Stimulated activated naive CD8-positive, alpha-beta T cell treated with anti-CD3 and anti-CD28 coated beads, Interleukin-15, Interleukin-2, amounts not matched to agents 100 ng/mL and 50 ng/mL, for 24 hours (primary cell): Measurements from ENCODE around the gene KDM4B.

Experiments used
- H3K27ac Mint-ChIP-seq: one replicate; pipeline ENCODE4 v1.8.0; 2021; ENCODE audit warnings: mild to moderate bottlenecking, mixed read lengths
- H3K27me3 Mint-ChIP-seq: one replicate; pipeline ENCODE4 v1.8.0; 2021; ENCODE audit warnings: mixed read lengths
- H3K36me3 Mint-ChIP-seq: one replicate; pipeline ENCODE4 v1.8.0; 2021; ENCODE audit warnings: low read depth, mixed read lengths
- H3K4me1 Mint-ChIP-seq: one replicate; pipeline ENCODE4 v1.8.0; 2021; ENCODE audit warnings: low read depth, mixed read lengths
- H3K4me3 Mint-ChIP-seq: one replicate; pipeline ENCODE4 v1.8.0; 2021; ENCODE audit warnings: mild to moderate bottlenecking, mixed read lengths
- H3K9me3 Mint-ChIP-seq: one replicate; pipeline ENCODE4 v1.8.0; 2021; ENCODE audit warnings: mixed read lengths

Gene KDM4B

DNA sequence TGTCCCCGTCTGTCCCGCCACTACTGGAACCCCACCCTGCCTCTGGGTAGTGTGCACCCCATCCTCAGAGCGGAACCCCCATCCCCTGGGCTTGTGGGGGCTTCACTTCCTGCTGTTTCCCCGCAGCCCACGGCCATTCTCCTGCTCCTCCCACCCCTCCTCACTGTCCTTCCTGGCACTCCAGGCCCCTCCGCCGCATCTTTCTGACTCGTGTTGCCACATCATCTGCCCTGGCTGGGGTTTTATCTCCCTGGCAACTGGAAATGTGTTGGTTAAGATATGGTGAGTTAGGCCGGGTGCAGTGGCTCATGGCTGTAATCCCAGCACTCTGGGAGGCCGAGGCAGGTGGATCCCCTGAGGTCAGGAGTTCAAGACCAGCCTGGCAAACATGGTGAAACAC, 37.3 kb downstream of the KDM4B start:
- Mint-ChIP-seq H3K9me3 (peaks cover 4% of the 10 kb centered on the region), H3K27ac (no peak overlapping the region), H3K36me3 (peaks cover 9% of the 10 kb centered on the region), H3K4me3 (no peak overlapping the region), H3K27me3 (no peaks in the 10 kb centered on the region), H3K4me1 (peaks cover 4% of the 10 kb centered on the region)

DNA sequence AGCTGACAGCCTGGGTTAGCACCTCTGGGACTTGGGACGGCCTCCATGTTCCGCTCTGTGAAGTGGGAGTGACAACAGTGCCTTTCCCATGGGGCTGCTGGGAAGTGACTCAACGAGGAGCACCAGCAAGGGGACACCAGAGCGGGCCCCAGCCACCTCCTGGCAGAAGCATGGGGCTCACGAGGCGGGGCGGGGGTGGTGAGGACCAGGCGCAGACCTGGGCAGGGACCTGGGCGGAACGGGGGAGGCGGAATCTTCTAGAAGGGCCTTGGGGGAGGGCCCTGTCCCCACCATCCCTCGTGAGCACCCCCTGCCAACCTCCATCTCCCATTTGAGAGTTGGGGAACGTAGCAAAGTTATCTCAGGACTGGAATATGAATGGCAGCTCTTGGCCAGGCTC, 37.9 kb downstream of the KDM4B start:
- Mint-ChIP-seq H3K27me3 (no peaks in the 10 kb centered on the region), H3K4me1 (peaks cover 4% of the 10 kb centered on the region), H3K9me3 (peaks cover 4% of the 10 kb centered on the region), H3K4me3 (no peak overlapping the region), H3K27ac (no peak overlapping the region), H3K36me3 (peaks cover 9% of the 10 kb centered on the region)

DNA sequence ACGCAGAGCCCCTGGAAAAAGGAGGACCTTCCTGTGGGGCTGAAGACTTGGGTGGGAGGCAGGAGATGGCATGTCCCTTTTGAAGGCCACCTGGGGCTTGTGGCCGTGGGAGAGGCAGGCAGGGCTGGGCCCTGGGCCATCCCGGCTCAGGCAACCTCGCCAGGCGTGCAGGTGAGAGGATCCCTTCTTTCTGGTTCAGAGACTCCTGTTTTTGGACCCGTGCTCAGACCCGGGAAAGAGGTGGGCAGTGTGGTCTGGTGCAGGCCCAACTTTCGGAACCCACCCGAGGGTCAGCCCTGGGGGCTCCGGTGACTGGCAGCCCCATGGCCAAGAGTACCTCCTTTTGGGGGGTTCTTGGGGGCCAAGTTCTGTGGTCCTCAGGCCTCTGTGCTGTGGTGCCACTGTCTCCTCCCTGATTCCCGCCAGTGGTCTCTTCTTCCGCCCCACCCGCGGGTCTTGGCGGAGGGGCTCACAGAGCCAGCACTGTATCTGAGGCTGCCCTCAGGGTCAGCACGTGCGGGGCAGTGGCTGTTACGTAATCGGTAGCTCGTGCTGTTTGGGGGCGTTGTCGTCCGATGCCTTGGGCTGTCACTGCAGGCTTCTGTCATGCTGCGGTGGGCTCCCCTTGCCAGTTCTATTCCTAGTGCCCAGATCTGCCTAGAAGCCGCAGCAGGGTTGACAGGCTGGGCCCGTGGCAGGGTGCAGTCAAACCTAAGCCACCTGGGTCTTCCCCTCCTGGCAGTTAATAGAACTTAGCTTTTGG, 42.7 kb downstream of the KDM4B start:
- Mint-ChIP-seq H3K9me3 (peaks cover 4% of the 10 kb centered on the region), H3K4me3 (no peak overlapping the region), H3K27ac (no peak overlapping the region), H3K27me3 (no peaks in the 10 kb centered on the region), H3K4me1 (no peaks in the 10 kb centered on the region), H3K36me3 (peaks cover 9% of the 10 kb centered on the region)

DNA sequence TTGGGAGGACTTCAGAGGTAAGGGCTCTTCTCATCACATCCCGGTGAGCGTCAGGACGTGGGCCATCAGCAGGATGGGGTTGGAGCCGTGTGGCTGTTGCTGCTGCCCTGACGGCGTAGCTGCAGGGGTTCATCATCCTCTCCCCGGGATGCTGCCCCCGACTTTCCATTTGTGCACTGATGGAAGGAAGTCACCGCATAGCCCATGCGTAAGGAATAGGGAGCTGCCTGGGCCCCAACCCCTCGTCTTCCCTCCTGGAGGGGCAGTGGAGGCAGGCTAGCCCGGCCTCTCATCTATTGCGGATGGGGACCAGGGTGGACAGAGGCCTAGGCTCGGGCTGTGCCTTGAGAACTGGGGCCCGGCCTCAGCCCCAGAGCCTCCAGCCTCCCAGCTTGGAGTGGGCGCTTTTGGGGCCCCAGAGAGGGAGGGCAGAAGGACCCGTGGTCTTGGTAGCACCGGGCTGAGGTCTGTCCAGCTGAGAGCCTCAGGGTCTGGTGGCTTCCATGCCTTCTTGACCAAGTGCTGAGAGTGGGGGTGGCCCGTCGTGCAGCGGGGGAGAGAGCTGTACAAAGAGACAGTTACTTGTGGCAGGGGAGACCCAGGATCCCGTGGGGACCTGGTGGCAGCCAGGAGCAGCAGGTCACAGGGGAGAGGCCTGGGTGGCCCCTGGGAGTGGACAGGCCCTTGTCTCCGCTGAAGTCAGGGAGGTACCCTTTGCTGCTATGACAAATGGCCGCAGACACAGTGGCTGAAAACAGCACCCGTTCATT, 44.0 kb downstream of the KDM4B start:
- Mint-ChIP-seq H3K27ac (no peak overlapping the region), H3K4me1 (no peaks in the 10 kb centered on the region), H3K27me3 (no peaks in the 10 kb centered on the region), H3K9me3 (no peaks in the 10 kb centered on the region), H3K36me3 (no peaks in the 10 kb centered on the region), H3K4me3 (no peak overlapping the region)

DNA sequence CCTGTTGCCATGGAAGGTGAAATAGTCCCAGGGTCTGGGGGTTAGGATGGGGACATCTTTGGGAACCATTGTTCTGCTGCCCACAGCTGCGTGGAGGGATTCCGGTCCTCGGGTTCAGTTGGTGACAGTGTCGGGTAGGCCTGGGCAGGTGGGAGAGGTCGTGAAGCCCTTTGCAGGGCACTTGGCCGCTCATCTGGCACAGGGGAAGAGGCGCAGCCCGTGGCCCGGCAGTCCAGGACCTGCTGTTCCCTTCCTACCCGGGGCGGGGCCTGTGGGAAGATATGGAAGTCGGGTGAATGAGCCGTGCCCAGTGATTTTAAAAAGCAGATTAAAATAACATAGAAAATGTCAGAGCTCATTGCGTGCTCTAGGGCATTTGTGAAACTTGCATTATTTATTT, 44.8 kb downstream of the KDM4B start:
- H3K4me3 Mint-ChIP-seq = no peak overlapping the region
- H3K36me3 Mint-ChIP-seq = no peaks in the 10 kb centered on the region
- H3K27ac Mint-ChIP-seq = no peak overlapping the region
- no peaks in the 10 kb centered on the region for H3K27me3 Mint-ChIP-seq
- H3K9me3 Mint-ChIP-seq = no peaks in the 10 kb centered on the region
- H3K4me1 Mint-ChIP-seq = no peaks in the 10 kb centered on the region

DNA sequence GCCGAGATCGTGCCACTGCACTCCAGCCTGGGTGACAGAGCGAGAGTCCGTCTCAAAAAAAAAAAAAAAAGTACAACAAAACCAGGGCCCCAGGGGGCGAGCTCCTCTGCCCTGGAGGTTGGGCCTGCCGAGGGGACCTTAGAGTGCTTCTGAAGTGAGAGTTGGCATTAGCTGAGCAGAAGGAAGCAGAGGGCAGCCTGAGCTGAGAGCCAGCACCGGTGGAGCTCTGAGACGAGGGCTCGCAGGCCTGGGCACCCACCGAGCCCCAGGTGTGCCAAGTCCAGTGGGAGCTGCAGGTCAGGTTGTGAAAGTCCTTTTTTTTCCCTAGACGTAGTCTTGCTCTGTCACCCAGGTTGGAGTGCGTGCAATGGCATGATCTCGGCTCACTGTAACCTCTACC, 46.0 kb downstream of the KDM4B start:
- H3K4me1 Mint-ChIP-seq = no peaks in the 10 kb centered on the region
- no peak overlapping the region for H3K27ac Mint-ChIP-seq
- no peaks in the 10 kb centered on the region for H3K9me3 Mint-ChIP-seq
- H3K27me3 Mint-ChIP-seq = no peaks in the 10 kb centered on the region
- H3K4me3 Mint-ChIP-seq = no peak overlapping the region
- H3K36me3 Mint-ChIP-seq = no peaks in the 10 kb centered on the region

DNA sequence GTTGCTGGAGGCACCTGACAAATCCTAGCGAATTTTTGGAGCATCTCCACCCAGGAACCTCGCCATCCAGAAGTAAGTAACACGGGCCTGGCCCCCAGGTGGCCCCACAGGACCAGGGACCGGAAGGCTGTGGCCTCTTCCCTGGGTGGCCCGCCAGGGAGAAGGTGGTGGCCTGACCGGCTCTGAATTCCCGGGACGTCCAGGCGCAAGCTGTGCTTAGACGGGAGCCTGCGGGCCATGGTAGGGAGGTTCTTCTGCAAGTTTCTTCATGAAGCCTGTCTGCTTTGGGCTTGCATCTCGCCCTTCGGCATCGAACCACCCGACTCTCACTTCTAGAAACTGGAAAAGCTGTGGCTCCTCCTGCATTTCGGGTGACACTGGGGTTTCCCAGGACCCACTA, 47.4 kb downstream of the KDM4B start:
- Mint-ChIP-seq H3K27ac (no peak overlapping the region), H3K4me1 (no peaks in the 10 kb centered on the region), H3K27me3 (no peaks in the 10 kb centered on the region), H3K9me3 (no peaks in the 10 kb centered on the region), H3K36me3 (peaks cover 3% of the 10 kb centered on the region), H3K4me3 (no peak overlapping the region)

DNA sequence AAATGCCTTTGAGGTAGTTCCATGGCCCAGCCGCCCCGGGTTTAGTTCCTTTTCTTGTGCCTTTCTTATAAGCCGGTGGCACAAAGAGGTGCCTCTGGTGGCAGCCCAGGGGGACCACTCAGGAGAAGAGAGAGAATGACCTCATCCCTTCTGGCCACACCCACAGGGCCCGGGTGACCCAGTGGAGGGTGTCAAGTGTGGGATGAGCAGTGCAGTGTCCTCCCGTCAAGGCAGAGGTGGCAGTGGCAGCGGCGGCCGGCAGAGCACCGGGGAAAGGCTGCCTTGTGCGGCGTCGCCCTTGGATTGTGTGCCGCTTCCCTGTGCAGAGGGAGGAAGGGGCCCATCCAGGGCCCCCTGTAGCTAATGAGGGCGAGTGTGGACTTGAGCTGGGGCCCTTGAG, 47.9 kb downstream of the KDM4B start:
- Mint-ChIP-seq H3K9me3 (no peaks in the 10 kb centered on the region), H3K4me3 (no peak overlapping the region), H3K4me1 (no peaks in the 10 kb centered on the region), H3K36me3 (peaks cover 3% of the 10 kb centered on the region), H3K27ac (no peak overlapping the region), H3K27me3 (no peaks in the 10 kb centered on the region)

DNA sequence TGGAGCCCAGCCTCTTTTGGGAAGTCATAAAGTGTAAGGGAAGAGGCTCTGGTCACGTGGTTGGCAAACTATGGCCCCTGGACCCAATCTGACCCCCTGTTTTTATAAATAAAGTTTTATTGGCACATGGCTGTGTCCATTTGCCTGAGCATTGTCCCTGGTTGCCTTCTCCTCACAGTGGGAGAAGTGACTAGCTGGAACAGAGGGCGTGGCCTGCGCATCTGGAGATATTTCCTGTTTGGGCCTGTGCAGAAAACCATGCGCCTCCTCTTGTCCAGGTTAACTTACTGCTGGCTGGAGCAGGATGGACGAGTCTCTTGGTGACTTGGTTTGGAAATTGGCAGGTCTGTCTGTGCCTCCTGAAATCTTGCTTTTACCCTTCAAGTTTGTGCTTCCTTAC, 48.3 kb downstream of the KDM4B start:
- Mint-ChIP-seq H3K27me3 (no peaks in the 10 kb centered on the region), H3K4me3 (no peak overlapping the region), H3K4me1 (no peaks in the 10 kb centered on the region)

DNA sequence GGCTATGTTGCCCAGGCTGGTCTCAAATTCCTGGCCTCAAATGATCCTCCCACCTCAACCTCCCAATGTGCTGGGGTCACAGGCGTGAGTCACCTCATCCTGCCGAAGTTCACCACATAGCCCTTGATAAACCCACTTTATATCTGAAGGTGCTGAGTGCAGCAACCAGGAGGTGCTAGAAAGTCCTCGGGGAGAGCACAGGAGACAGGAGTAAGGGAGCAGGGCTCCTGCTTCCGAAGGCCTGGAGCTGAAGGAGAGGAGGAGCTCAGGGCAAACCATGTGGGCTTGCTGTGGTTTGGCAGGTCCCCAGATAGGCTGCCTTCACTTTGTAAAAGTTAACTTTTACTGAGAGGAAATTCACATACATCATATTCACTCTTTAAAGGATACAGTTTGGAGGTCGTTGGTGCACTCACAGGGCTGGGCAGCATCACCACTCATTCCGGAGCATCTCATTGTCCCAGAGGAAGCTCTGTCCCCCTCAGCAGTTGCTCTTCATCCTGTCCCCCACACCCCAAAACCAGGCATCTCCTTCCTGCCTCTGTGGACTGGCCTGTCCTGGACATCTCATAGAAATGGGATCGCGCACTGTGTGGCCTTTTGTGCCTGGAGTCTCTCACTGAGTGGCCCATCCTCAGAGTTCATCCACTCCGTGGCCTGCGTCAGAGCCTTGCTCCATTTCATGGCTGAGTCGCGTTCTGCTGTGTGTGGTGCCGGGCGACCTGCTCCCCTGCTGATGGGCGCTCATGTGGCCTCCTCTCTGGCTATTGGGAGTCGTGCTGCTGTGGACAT, 49.5 kb downstream of the KDM4B start:
- no peaks in the 10 kb centered on the region for H3K9me3 Mint-ChIP-seq
- H3K4me1 Mint-ChIP-seq = no peaks in the 10 kb centered on the region
- H3K27me3 Mint-ChIP-seq = no peaks in the 10 kb centered on the region
- peaks cover 3% of the 10 kb centered on the region for H3K36me3 Mint-ChIP-seq
- H3K4me3 Mint-ChIP-seq = no peak overlapping the region
- H3K27ac Mint-ChIP-seq = no peak overlapping the region

More for the DNA sequence above, 48.3 kb downstream of the KDM4B start:
- Mint-ChIP-seq H3K9me3 (no peaks in the 10 kb centered on the region), H3K27ac (no peak overlapping the region), H3K36me3 (peaks cover 3% of the 10 kb centered on the region)

DNA sequence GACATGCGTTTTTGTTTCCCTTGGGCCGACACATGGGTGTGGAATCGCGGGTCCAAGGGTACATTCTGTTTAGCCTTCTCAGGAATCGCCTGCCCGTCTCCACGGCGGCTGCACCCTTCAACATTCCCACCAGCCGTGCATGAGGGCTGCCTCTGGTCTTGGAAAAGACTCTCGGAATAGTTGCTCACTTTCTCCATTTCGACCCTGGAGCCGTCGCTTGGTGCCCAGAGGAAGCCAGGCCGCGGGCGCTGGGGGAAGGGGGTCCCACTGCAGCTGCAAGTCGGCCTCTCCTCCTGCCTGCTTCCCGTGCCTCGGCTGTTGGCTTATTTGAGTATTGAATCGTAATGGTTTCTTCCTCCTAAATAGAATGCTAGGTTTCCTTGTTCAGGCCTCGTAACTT, 51.5 kb downstream of the KDM4B start:
- Mint-ChIP-seq H3K9me3 (no peaks in the 10 kb centered on the region), H3K27ac (no peak overlapping the region), H3K27me3 (no peaks in the 10 kb centered on the region), H3K36me3 (peaks cover 3% of the 10 kb centered on the region), H3K4me3 (no peak overlapping the region), H3K4me1 (no peaks in the 10 kb centered on the region)

DNA sequence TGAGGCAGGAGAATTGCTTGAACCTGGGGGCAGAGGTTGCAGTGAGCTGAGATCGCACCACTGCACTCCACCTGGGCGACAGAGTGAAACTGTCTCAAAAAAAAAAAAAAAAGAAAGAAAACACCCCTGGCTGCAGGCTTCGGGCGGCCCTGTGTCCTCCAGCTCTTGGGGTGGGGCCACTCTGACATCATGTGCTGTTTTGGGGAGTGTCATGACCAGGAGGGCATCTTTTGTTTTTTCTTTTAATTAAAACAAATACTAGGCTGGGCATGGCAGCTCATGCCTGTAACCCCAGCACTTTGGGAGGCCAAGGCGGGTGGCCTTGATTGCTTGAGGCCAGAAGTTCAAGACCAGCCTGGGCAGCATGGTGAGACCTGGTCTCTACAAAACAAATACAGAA, 52.1 kb downstream of the KDM4B start:
- H3K4me1 Mint-ChIP-seq = no peaks in the 10 kb centered on the region
- H3K4me3 Mint-ChIP-seq = no peak overlapping the region
- H3K27me3 Mint-ChIP-seq = no peaks in the 10 kb centered on the region
- H3K36me3 Mint-ChIP-seq = peaks cover 3% of the 10 kb centered on the region
- no peak overlapping the region for H3K27ac Mint-ChIP-seq
- H3K9me3 Mint-ChIP-seq = no peaks in the 10 kb centered on the region

DNA sequence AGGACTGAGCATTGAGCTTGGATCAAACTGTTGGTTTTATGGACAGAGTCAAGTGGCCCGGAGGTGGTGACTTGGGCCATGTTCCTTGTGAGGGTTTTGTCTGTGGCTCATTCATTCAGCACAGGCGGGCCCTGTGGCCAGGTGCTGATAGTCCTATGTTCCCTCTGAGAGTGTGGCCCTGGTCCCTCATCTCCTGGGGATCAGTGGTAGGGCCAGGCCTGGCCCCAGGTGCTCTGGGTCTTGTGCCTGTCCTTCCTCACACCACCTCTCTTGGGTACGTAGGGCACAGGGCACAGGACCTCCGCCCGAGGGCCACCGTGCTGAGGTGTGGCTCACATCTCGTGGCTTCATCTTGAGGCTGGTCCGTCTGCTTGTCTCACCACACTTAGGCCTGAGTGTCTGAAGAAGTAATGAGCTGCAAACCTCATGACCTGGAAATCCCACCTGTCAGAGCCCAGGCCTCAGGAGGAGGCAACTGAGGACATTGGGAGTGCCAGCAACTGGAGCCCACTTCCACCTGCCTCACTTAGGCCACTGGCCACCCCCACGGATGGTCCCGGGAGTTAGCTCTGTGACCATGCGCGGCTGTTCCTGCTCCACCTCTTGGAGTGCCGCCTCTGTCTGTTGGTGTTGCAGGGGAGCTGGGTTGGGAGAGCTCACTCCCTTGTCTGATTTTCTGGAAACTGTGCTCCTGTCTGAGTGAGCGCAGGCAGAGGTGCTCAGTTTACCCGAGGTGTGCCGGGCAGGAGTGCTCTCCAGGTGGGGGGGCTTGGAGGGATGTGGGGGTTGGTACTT, 53.4 kb downstream of the KDM4B start:
- H3K36me3 Mint-ChIP-seq = peaks cover 3% of the 10 kb centered on the region
- no peaks in the 10 kb centered on the region for H3K9me3 Mint-ChIP-seq
- H3K27me3 Mint-ChIP-seq = no peaks in the 10 kb centered on the region
- no peaks in the 10 kb centered on the region for H3K4me1 Mint-ChIP-seq
- no peak overlapping the region for H3K4me3 Mint-ChIP-seq
- H3K27ac Mint-ChIP-seq = no peak overlapping the region

DNA sequence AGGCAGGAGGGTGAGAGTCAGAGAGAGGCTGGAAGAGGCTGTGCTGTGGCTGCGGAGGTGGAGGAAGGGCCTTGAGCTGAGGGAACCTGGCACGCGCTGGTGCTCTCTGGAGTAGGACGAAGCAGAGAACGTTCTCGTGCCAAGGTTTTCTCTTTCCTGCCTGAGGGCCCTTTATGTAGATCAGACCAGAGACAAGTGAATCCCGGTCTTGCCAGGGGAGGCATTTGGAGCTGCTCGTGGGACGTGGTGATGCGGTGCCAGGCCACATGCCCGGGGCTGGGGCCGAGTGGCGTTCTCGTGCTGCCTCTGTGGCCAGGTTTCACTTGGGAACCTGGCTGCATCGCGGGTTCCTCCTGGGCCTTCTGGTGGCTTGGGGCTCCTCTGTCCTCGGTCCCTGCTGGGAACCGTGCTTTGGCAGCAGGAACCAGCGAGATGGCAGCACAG, 54.2 kb downstream of the KDM4B start:
- no peak overlapping the region for H3K27ac Mint-ChIP-seq
- H3K36me3 Mint-ChIP-seq = peaks cover 3% of the 10 kb centered on the region
- no peaks in the 10 kb centered on the region for H3K9me3 Mint-ChIP-seq
- no peaks in the 10 kb centered on the region for H3K4me1 Mint-ChIP-seq
- H3K27me3 Mint-ChIP-seq = no peaks in the 10 kb centered on the region
- H3K4me3 Mint-ChIP-seq = no peak overlapping the region
